GM12878 (cell line): Measurements from ENCODE around the gene SPHK2. TPM values are rescaled to one million over a fixed set of nuclear protein-coding genes. Genes with fewer than 3 reads are reported as not detected.

Experiments
- ATAC-seq: fragments of 200-7000 bp; cut with Tn5 transposase; 3 replicates; pipeline ENCODE4 v1.9.1; 2020; ENCODE audit warnings: mild to moderate bottlenecking, moderate library complexity
- BruUV-seq: library from RNA; stranded (reverse); fragments of 400-500 nt; replicated peaks from 2 replicates; lab custom pipeline; 2021; lab: Mats Ljungman, UMichigan
- CTCF ChIA-PET: fragments of 300-600 bp; sonication (Branson Sonifier 250); formaldehyde crosslinking; extraction: SDS; loops from one replicate; lab custom pipeline; 2021; ENCODE audit warnings: inconsistent platforms; lab: Yijun Ruan, JAX
- POLR2A ChIA-PET: fragments of 350-600 bp; formaldehyde crosslinking; extraction: SDS; loops from one replicate; lab custom pipeline; 2021; ENCODE audit warnings: inconsistent platforms; lab: Charles Lee
- RAD21 ChIA-PET: fragments of 300-600 bp; sonication (Branson Sonifier 250); formaldehyde crosslinking; loops from one replicate; lab custom pipeline; 2023; ENCODE audit warnings: antibody characterized with exemption; ENCODE audit not compliant: unreplicated experiment; lab: Charles Lee
- SMC1A ChIA-PET: fragments of 300-600 bp; sonication (Branson Sonifier 250); formaldehyde crosslinking; loops from one replicate; lab custom pipeline; 2023; ENCODE audit not compliant: unreplicated experiment, uncharacterized antibody; lab: Charles Lee
- DNase-seq: peaks from one replicate; pipeline ENCODE4 v3.0.0-alpha.2; 2011; ENCODE audit warnings: low read depth, low spot score
- FAIRE-seq: peaks from 3 replicates; lab custom pipeline; 2011; peaks lifted over from hg19 to GRCh38; lab: Jason Lieb, UNC
- H2AFZ ChIP-seq: 2 replicates; pipeline ENCODE4 v1.6.0; 2011; ENCODE audit warnings: low read depth, low read length, control low read depth; ENCODE audit not compliant: control insufficient read depth
- H3K27ac ChIP-seq: 2 replicates; pipeline ENCODE4 v1.5.1; 2011; ENCODE audit warnings: control low read depth; ENCODE audit not compliant: control insufficient read depth, insufficient read depth
- H3K27me3 ChIP-seq, 2 experiments: replicated peaks in 1 of 2; 2 replicates each; pipeline versions ENCODE4 v1.6.0 to v1.6.1; 2011; ENCODE audit warnings: low read length in 1 of 2; ENCODE audit not compliant: control insufficient read depth in 2 of 2, insufficient read depth in 2 of 2
- H3K36me3 ChIP-seq, 2 experiments: 2 replicates each; pipeline ENCODE4 v1.5.1; 2011; ENCODE audit warnings: low read length in 1 of 2; ENCODE audit not compliant: control insufficient read depth in 2 of 2, insufficient read depth in 2 of 2
- H3K4me1 ChIP-seq: 2 replicates; pipeline ENCODE4 v1.6.1; 2011; ENCODE audit warnings: mild to moderate bottlenecking, low read length, moderate library complexity, mixed read lengths; ENCODE audit not compliant: control insufficient read depth, insufficient read depth
- H3K4me2 ChIP-seq: 2 replicates; pipeline ENCODE4 v1.6.0; 2011; ENCODE audit warnings: control low read depth; ENCODE audit not compliant: control insufficient read depth, insufficient read depth
- H3K4me3 ChIP-seq: fragments of 200-600 bp; sonication (generic); 2 replicates; pipeline ENCODE4 v1.5.1; 2016
- H3K79me2 ChIP-seq: 2 replicates; pipeline ENCODE4 v1.6.0; 2011; ENCODE audit warnings: low read length; ENCODE audit not compliant: control insufficient read depth, insufficient read depth
- H3K9ac ChIP-seq: 2 replicates; pipeline ENCODE4 v1.8.0; 2011; ENCODE audit warnings: low read length, control low read depth, mixed read lengths; ENCODE audit not compliant: control insufficient read depth, insufficient read depth
- H3K9me3 ChIP-seq: replicated peaks from 3 replicates; pipeline ENCODE4 v1.5.1; 2011; ENCODE audit warnings: mild to moderate bottlenecking, low read length; ENCODE audit not compliant: control insufficient read depth, insufficient read depth
- H4K20me1 ChIP-seq: 2 replicates; pipeline ENCODE4 v1.6.0; 2011; ENCODE audit not compliant: control insufficient read depth, insufficient read depth
- BCL11A ChIP-seq: IDR thresholded peaks from 2 replicates; pipeline ENCODE4 v1.6.1; 2011; ENCODE audit warnings: low read depth, low read length
- CHD2 ChIP-seq: IDR thresholded peaks from 2 replicates; pipeline ENCODE4 v1.6.1; 2011; ENCODE audit warnings: low read depth, low read length, improper control_type of control experiment, borderline replicate concordance
- CHD4 ChIP-seq: fragments of 200-600 bp; sonication (generic); IDR thresholded peaks from 2 replicates; pipeline ENCODE4 v1.6.1; 2016; ENCODE audit warnings: mild to moderate bottlenecking
- DPF2 ChIP-seq: fragments of 450-650 bp; IDR thresholded peaks from 2 replicates; pipeline ENCODE4 v1.6.1; 2017; ENCODE audit warnings: mild to moderate bottlenecking
- EED ChIP-seq: sonication (generic); IDR thresholded peaks from 2 replicates; pipeline ENCODE4 v1.6.1; 2016; ENCODE audit warnings: antibody characterized with exemption, low read depth
- EGR1 ChIP-seq, 2 experiments: IDR thresholded peaks; 1 replicate in 1 of 2; 2 replicates in 1 of 2; pipeline ENCODE4 v1.6.1; 2011 to 2012; ENCODE audit warnings: low read depth in 2 of 2, low read length in 2 of 2, borderline replicate concordance in 1 of 2, mild to moderate bottlenecking in 1 of 2, moderate library complexity in 1 of 2
- IKZF1 ChIP-seq: fragments of 450-650 bp; conservative IDR thresholded peaks from 2 replicates; pipeline ENCODE4 v1.6.1; 2017; ENCODE audit warnings: antibody characterized with exemption, mild to moderate bottlenecking
- IKZF2 ChIP-seq, 2 experiments: fragments of 450-650 bp; IDR thresholded peaks; 2 replicates each; pipeline ENCODE4 v1.6.1; 2017; ENCODE audit warnings: mild to moderate bottlenecking in 2 of 2, moderate library complexity in 2 of 2
- KLF5 ChIP-seq: fragments of 450-650 bp; IDR thresholded peaks from 2 replicates; pipeline ENCODE4 v1.6.1; 2014; ENCODE audit warnings: mild to moderate bottlenecking; ENCODE audit not compliant: partially characterized antibody
- NFXL1 ChIP-seq: fragments of 450-650 bp; IDR thresholded peaks from 2 replicates; pipeline ENCODE4 v1.6.1; 2017; ENCODE audit warnings: antibody characterized with exemption, mild to moderate bottlenecking, borderline replicate concordance
- NFYA ChIP-seq: IDR thresholded peaks from 2 replicates; pipeline ENCODE4 v1.6.1; 2011; ENCODE audit warnings: low read depth, mild to moderate bottlenecking, low read length, improper control_type of control experiment, borderline replicate concordance
- POU2F2 ChIP-seq: IDR thresholded peaks from 3 replicates; pipeline ENCODE4 v1.6.1; 2011; ENCODE audit warnings: low read depth, mild to moderate bottlenecking, low read length, borderline replicate concordance
- STAT1 ChIP-seq: fragments of 450-650 bp; conservative IDR thresholded peaks from 2 replicates; pipeline ENCODE4 v1.6.1; 2014; ENCODE audit warnings: antibody characterized with exemption, mild to moderate bottlenecking
- WGBS: methylation state at CpG from one replicate; pipeline ENCODE4 v1.1.6; 2016; ENCODE audit warnings: low lambda C conversion rate; ENCODE audit not compliant: insufficient replicate concordance, insufficient coverage; ENCODE audit errors: missing lambda C conversion rate; 5-methylcytosine and 5-hydroxymethylcytosine counted together
- in situ Hi-C: fragments of 300-500 bp; cut with MboI; formaldehyde crosslinking; loops from 9 replicates; pipeline ENCODE4 v1.14.3; 2018; ENCODE audit warnings: mixed read lengths
- intact Hi-C: fragments of 100-400 bp; cut with micrococcal nuclease; formaldehyde crosslinking; loops from one replicate; pipeline ENCODE4 v1.14.2; 2022; ENCODE audit not compliant: unreplicated experiment
- polyA plus RNA-seq, 11 experiments: library from polyadenylated mRNA; depleted of rRNA in 4 of 11; unstranded in 6 of 11; stranded (reverse) in 5 of 11; fragments of >200 nt; fragmentation: Nextera tagmentation in 4 of 11; fragmentation: Illumina TruSeq in 1 of 11; extraction: Ambion mirVana in 4 of 11; extraction: Trizol in 1 of 11; gene quantifications; 1 replicate in 1 of 11; 2 replicates in 10 of 11; pipeline versions ENCODE4 v1.2.1 to v1.2.3, GENCODE V29; 2011 to 2016; ENCODE audit warnings: inconsistent platforms in 2 of 11, missing spikeins in 2 of 11, low read depth in 1 of 11
- total RNA-seq, 4 experiments: library from RNA; depleted of rRNA in 3 of 4; stranded (reverse); fragments of >200 nt in 3 of 4; fragmentation: Illumina TruSeq in 1 of 4; extraction: Trizol in 1 of 4; gene quantifications; 2 replicates each; pipeline versions ENCODE4 v1.2.1 to v1.2.3, GENCODE V29; 2013 to 2021
- TF ChIP-seq, protein P1 (sequence below): IDR thresholded peaks from 2 replicates; pipeline ENCODE4 v1.6.1; 2011; ENCODE audit warnings: borderline replicate concordance, low read depth, mild to moderate bottlenecking, moderate library complexity, mixed read lengths, low read length; ENCODE audit not compliant: insufficient read depth; ENCODE audit errors: extremely low read length
- TF ChIP-seq, protein P2 (sequence below): fragments of 450-650 bp; IDR thresholded peaks from 2 replicates; pipeline ENCODE4 v1.6.1; 2018; ENCODE audit warnings: borderline replicate concordance, mild to moderate bottlenecking; ENCODE audit not compliant: partially characterized antibody
- TF ChIP-seq, protein P3 (sequence below): IDR thresholded peaks from 2 replicates; pipeline ENCODE4 v1.6.1; 2011; ENCODE audit warnings: mild to moderate bottlenecking, low read depth, low read length, moderate library complexity; ENCODE audit not compliant: insufficient replicate concordance

SPHK2 gene
- total and polyA plus RNA-seq, 10 of the 15 experiments (the other 5 are each of a cell fraction or from before 2014, with no cell fraction given) = 0.37 to 40.5 (median 11.2) TPM

DNA sequence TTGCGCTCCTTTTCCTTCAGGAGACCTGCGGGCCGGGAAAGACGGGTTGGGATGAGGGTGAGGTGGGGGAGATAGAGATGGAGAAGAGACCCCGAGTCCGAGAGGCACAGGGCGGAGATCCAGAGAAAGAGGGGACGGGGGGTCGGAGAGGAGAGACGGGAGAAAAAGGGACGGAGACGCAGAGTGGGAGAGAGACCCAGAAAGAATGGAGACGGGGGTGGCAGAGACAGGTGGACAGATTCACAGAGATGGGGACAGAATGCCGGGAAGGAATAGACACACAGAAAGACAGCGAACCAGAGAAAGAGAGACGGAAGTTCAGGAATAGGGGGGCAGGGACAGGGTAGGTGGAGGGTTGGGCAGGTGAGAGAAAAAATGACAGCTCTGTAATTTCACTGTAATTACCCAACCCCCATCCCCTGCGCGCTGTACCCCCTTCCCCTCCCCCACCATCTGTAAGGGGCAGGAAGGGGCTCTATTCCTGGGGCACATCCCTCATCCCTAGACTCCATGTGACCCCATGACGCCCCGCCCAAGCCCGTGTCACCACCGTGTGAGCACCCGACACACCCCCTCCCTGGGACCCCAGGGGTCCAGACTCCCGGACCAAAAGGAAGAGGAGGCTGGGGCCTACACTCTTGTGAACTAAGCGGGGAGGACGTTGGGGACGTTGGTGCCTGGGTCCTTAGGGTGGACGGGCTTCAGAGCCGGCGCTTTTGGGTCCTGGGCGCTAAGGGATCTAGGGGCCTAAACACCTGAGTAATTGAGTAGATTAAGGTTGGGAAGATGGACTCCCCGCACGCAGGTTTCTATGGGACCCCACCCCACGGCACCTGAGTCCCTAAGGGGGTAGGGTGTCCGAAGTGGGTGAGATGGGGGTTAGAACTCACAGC, 16.9 kb downstream of the SPHK2 start (continued):
- TF ChIP-seq IKZF1 = 0 out of 2 replicates have a peak, but pooled peaks have one; percentile 5
- TF ChIP-seq BCL11A = no peak
- 0 out of 2 replicates have a peak, but pooled peaks have one; percentile 35 for TF ChIP-seq NFXL1
- TF ChIP-seq, protein P1, sequence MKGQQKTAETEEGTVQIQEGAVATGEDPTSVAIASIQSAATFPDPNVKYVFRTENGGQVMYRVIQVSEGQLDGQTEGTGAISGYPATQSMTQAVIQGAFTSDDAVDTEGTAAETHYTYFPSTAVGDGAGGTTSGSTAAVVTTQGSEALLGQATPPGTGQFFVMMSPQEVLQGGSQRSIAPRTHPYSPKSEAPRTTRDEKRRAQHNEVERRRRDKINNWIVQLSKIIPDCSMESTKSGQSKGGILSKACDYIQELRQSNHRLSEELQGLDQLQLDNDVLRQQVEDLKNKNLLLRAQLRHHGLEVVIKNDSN = peak; percentile 22
- TF ChIP-seq CHD2 = 0 out of 2 replicates have a peak, but pooled peaks have one; percentile 15

DNA sequence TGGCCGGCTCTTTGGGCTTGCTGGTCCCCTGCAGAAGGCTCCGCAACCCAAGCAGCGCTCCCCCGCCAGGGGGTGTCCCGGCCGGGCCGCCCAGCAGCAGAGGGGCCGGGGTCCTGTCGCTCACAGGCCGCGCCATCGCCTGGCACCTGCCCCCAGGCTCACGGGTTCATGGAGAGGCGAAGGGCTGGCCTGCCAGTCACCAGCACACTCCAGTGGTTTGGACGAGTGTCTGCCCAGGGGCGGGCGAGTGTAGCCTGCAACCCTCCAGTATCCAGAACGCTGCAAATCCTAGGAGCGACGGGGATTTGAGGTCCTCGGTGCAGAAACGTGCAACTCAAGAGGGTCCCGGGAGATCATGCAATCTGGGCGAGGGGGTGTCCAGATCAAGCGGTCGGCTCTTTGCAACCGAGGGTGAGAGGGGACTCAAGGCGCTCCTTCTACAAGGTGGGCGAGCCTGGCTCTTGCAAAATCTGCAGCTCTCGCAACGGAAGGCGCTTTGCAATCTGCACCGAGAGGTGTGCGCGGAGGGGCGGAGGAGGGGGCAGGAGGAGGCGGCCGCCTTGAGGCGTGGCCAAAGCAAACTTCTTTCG, 17.6 kb downstream of the SPHK2 start, which contains the start of gene DBP:
Gene DBP, minus strand, starts transcription at position 521 of the 590 bp plus-strand sequence. Its CDS starts 385 bp downstream, at position 136.
- Histone ChIP-seq H3K27ac (peak within 1 kb of the TSS; percentile 93), H3K79me2 (peaks cover 5% of the 10 kb centered on the region), H3K4me1 (peaks cover 28% of the 10 kb centered on the region), H3K4me3 (peak within 1 kb of the TSS; percentile 89), H4K20me1 (no peaks in the 10 kb centered on the region), H3K27me3 (no peaks in the 10 kb centered on the region), H2AFZ (peak within 1 kb of the TSS; percentile 71), H3K36me3 (no peaks in the 10 kb centered on the region), H3K9ac (peak within 1 kb of the TSS; percentile 72), H3K9me3 (no peaks in the 10 kb centered on the region), H3K4me2 (peak within 1 kb of the TSS; percentile 86)
- no peak for FAIRE-seq
- SMC1A ChIA-PET = interaction anchor here (1.3 kb wide), 1 partner anchor 8 kb away, joined by 4 read pairs; the partner anchor contains the start of gene CA11
- intact Hi-C loops (loop anchor here (10.0 kb wide), 1 partner anchor 328 kb away; the partner anchor contains the start of gene FTL), in situ Hi-C loops (loop anchor here (25.0 kb wide), 1 partner anchor 1250 kb away; the partner anchor contains the start of genes AKT1S1, IL4I1 and TBC1D17)
- BruUV-seq = no TSS peak
- POLR2A ChIA-PET = interaction anchor here (0.6 to 1.3 kb wide), 6 partner anchors 9 to 328 kb away, joined by 3 to 11 read pairs (median 4); partner anchors contain the start of gene FTL
- peak; percentile 4; the same call in 2 of the 3 replicates for ATAC-seq
- under 1% methylated on average over 40 of the region's 40 CpGs for WGBS
- no peak for DNase-seq
- CTCF ChIA-PET = no interaction called here
- RAD21 ChIA-PET = interaction anchor here (1.3 kb wide), 1 partner anchor 356 kb away, joined by 3 read pairs; the partner anchor contains the start of genes GYS1 and RUVBL2
- TF ChIP-seq KLF5 = no peak
- no peak for TF ChIP-seq CHD4
- TF ChIP-seq, protein P2, sequence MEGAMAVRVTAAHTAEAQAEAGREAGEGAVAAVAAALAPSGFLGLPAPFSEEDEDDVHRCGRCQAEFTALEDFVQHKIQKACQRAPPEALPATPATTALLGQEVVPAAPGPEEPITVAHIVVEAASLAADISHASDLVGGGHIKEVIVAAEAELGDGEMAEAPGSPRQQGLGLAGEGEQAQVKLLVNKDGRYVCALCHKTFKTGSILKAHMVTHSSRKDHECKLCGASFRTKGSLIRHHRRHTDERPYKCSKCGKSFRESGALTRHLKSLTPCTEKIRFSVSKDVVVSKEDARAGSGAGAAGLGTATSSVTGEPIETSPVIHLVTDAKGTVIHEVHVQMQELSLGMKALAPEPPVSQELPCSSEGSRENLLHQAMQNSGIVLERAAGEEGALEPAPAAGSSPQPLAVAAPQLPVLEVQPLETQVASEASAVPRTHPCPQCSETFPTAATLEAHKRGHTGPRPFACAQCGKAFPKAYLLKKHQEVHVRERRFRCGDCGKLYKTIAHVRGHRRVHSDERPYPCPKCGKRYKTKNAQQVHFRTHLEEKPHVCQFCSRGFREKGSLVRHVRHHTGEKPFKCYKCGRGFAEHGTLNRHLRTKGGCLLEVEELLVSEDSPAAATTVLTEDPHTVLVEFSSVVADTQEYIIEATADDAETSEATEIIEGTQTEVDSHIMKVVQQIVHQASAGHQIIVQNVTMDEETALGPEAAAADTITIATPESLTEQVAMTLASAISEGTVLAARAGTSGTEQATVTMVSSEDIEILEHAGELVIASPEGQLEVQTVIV = no peak
- TF ChIP-seq POU2F2 = no peak
- TF ChIP-seq NFYA = no peak
- no peak for TF ChIP-seq EED
- TF ChIP-seq EGR1 (IDR thresholded peaks at IDR 0.05; ENCODE audit: borderline replicate concordance in 1 of 2, low read depth in 2 of 2, low read length in 2 of 2) = peak in 1 of 2 experiments; percentile 50; a peak in 1 of 3 replicates
- TF ChIP-seq, protein P3, sequence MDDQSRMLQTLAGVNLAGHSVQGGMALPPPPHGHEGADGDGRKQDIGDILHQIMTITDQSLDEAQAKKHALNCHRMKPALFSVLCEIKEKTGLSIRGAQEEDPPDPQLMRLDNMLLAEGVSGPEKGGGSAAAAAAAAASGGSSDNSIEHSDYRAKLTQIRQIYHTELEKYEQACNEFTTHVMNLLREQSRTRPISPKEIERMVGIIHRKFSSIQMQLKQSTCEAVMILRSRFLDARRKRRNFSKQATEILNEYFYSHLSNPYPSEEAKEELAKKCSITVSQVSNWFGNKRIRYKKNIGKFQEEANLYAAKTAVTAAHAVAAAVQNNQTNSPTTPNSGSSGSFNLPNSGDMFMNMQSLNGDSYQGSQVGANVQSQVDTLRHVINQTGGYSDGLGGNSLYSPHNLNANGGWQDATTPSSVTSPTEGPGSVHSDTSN = peak; percentile 44
- 0 out of 2 replicates have a peak, but pooled peaks have one; percentile 49 for TF ChIP-seq DPF2
- no peak for TF ChIP-seq STAT1
- no peak for TF ChIP-seq IKZF2 (IDR thresholded peaks at IDR 0.05)
